ENCODE measurements around the gene SNX13. TPM values are rescaled to one million over a fixed set of nuclear protein-coding genes. Genes with fewer than 3 reads are reported as not detected.

Gene SNX13
- total RNA-seq, 4 donors from 2014 or later, result 37.3 to 60.3 (median 48.8) TPM

DNA sequence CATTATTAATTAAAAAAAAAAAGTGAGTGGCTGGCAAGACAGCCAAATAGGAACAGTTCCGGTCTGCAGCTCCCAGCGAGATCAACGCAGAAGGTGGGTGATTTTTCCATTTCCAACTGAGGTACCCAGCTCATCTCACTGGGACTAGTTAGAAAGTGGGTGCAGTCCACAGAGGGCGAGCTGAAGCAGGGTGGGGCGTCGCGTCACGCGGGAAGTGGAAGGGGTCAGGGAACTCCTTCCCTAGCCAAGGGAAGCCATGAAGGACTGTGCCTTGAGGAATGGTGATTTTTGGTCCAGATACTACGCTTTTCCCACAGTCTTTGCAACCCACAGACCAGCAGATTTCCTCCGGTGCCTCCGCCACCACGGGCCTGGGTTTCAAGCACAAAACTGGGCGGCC is 133.7 kb downstream of the SNX13 start:
- peaks cover 0 to 2% (median 0%) of the 10 kb centered on the region in 4 donors for H3K9me3 ChIP-seq
- TF ChIP-seq, protein P1, sequence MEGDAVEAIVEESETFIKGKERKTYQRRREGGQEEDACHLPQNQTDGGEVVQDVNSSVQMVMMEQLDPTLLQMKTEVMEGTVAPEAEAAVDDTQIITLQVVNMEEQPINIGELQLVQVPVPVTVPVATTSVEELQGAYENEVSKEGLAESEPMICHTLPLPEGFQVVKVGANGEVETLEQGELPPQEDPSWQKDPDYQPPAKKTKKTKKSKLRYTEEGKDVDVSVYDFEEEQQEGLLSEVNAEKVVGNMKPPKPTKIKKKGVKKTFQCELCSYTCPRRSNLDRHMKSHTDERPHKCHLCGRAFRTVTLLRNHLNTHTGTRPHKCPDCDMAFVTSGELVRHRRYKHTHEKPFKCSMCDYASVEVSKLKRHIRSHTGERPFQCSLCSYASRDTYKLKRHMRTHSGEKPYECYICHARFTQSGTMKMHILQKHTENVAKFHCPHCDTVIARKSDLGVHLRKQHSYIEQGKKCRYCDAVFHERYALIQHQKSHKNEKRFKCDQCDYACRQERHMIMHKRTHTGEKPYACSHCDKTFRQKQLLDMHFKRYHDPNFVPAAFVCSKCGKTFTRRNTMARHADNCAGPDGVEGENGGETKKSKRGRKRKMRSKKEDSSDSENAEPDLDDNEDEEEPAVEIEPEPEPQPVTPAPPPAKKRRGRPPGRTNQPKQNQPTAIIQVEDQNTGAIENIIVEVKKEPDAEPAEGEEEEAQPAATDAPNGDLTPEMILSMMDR (IDR thresholded peaks at IDR 0.05), result no peak

DNA sequence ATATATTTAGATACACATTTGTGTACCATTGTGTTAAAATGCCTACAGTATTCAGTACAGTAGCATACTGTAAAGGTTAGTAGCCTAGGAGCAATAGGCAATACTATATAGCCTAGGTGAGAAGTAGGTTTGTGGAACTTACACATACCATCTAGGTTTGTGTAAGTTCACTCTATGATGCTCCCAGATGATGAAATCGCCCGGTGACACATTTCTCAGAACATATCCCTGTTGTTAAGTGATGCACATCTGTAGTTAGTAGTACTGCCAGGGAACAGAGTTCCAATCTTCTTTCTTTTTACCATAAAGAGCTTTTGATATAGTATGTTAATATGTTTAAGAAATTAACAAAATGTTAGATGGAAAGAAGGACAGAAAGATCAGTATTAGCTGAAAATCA is 138.2 kb downstream of the SNX13 start:
- no peaks in the 10 kb centered on the region for H3K27me3 ChIP-seq
- peaks cover 0 to 52% (median 0%) of the 10 kb centered on the region in 3 donors for H3K36me3 ChIP-seq
- H3K4me1 ChIP-seq, result no peaks in the 10 kb centered on the region
- H3K4me3 ChIP-seq, result no peak overlapping the region
- no peaks in the 10 kb centered on the region for H3K9me3 ChIP-seq
- TF ChIP-seq POLR2A (IDR thresholded peaks at IDR 0.05), result no peak
- TF ChIP-seq, protein P1 (IDR thresholded peaks at IDR 0.05), result no peak
- no peak for DNase-seq
- H3K27ac ChIP-seq, result no peak overlapping the region

More for the DNA sequence above, 133.7 kb downstream of the SNX13 start:
- H3K4me1 ChIP-seq, result no peaks in the 10 kb centered on the region
- H3K36me3 ChIP-seq, result peaks cover 0 to 25% (median 0%) of the 10 kb centered on the region in 3 donors
- no peak overlapping the region for H3K27ac ChIP-seq
- DNase-seq, result no peak
- no peaks in the 10 kb centered on the region for H3K27me3 ChIP-seq
- no peak overlapping the region for H3K4me3 ChIP-seq

DNA sequence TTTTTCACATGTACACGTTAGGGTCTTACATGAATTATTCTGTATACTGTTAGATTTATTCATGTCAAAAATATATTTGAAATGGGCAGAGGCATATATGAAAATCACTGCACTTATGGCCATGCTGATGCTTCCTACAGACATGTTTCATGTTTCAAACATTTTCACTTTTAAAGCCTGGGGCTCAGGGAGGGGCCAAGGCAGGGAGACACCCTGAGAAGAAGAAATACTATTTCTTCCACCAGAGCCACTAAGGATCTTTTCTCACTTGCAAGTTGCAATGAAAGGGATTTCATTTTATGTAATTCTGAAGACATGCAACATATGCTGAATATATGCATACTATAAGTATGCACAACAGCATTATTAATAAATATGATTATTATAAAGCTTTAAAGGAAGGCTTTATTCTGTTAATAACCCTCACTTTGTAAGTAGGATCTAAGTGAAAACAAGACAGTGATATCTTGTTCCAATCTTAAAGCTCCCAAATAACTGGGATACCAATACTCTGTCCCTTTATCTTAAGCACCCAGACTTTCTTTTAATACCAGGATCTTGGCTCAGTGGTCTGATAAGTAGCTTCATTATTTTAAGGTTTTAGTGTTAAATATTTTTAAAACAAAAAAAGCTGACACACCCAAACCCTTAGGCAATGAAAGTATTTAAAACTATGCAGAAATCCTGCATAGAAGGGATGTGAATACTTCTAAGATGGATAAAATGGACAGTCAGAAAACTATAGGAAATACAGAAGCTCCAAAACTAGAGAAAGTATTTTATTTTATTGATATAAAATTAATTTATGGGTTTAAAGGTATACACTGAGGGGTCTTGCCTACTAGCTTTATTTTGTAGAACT is 148.0 kb downstream of the SNX13 start:
- Histone ChIP-seq H3K36me3 (peaks cover 0 to 38% (median 0%) of the 10 kb centered on the region in 3 donors), H3K9me3 (no peaks in the 10 kb centered on the region), H3K4me3 (no peak overlapping the region), H3K27me3 (no peaks in the 10 kb centered on the region), H3K4me1 (no peaks in the 10 kb centered on the region), H3K27ac (no peak overlapping the region)
- no peak for TF ChIP-seq POLR2A (IDR thresholded peaks at IDR 0.05)
- TF ChIP-seq, protein P1 (IDR thresholded peaks at IDR 0.05), result no peak
- DNase-seq, result no peak

DNA sequence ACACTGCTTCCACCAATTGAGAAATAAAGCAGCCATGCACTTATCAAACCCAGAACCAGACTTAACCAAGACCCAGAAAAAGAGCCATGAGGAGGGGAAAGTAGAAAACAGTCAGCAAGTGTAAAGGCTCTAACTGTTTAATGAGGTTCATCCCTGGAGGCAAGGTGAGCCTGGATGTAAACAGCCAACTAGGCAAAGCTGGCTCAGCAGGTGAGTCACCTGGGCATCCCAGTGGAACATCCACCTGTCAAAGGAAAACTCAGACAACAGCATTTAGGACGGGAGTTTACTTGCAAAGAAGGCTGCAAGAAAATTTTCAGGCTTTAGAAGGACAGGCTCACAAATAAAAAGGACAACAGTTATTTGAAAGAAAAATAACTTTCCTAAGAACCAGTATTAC is 153.0 kb downstream of the SNX13 start:
- no peak for DNase-seq
- TF ChIP-seq, protein P1 (IDR thresholded peaks at IDR 0.05), result no peak
- no peak for TF ChIP-seq POLR2A (IDR thresholded peaks at IDR 0.05)
- Histone ChIP-seq H3K36me3 (peaks cover 0 to 7% (median 0%) of the 10 kb centered on the region in 3 donors), H3K4me3 (no peak overlapping the region), H3K4me1 (no peaks in the 10 kb centered on the region), H3K9me3 (no peaks in the 10 kb centered on the region), H3K27ac (no peak overlapping the region), H3K27me3 (no peaks in the 10 kb centered on the region)

DNA sequence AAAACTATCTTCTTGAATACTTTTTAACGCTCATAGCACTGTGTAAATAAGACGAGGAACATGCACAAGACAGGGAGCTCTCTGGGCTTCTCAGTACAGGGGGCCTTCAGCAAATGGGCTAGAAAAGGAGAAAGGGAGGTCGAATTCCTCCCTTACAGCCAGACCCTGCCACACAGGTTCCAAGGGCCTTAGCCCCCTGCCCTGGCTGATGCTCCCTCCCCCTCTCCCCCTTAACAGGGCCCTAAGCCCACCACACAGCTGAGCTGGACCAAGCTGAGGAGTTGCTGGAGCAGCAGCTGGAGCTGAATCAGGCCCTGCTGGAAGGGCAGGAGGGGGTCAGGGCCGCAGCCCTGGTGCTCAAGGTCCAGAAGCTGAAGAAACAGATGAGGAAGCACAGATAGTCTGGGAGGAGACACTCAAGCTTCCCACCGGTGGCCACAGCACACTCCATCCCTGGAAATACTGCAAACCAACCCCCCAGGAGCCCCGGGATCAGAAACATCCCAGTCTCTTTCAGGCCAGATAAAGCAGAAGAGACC is 153.9 kb downstream of the SNX13 start:
- no peak overlapping the region for H3K4me3 ChIP-seq
- no peak for TF ChIP-seq POLR2A (IDR thresholded peaks at IDR 0.05)
- TF ChIP-seq, protein P1 (IDR thresholded peaks at IDR 0.05), result no peak
- no peaks in the 10 kb centered on the region for H3K9me3 ChIP-seq
- H3K27me3 ChIP-seq, result no peaks in the 10 kb centered on the region
- no peak for DNase-seq
- H3K36me3 ChIP-seq, result peaks cover 0 to under 1% (median 0%) of the 10 kb centered on the region in 3 donors
- no peak overlapping the region for H3K27ac ChIP-seq
- no peaks in the 10 kb centered on the region for H3K4me1 ChIP-seq
